Liver (tissue), 9 donors: Measurements from ENCODE around the gene SLC5A2. TPM values are rescaled to one million over a fixed set of nuclear protein-coding genes. Genes with fewer than 3 reads are reported as not detected.

Experiments
- DNase-seq: peaks from one replicate; pipeline ENCODE4 v3.0.0-alpha.2; 2017; ENCODE audit warnings: low spot score
- H3K27ac ChIP-seq, 2 donors: one replicate each; pipeline ENCODE4 v1.7.0; 2013; ENCODE audit warnings: inconsistent platforms in 2 of 2, low read length in 2 of 2, control low read depth in 1 of 2, low read depth in 1 of 2, mild to moderate bottlenecking in 1 of 2
- H3K27me3 ChIP-seq, 4 donors: one replicate each; pipeline versions ENCODE4 v1.6.1 to v1.7.0; 2013; ENCODE audit warnings: low read length in 3 of 4, inconsistent platforms in 1 of 4, mild to moderate bottlenecking in 1 of 4, moderate library complexity in 1 of 4; ENCODE audit not compliant: control insufficient read depth in 4 of 4, insufficient read depth in 4 of 4
- H3K36me3 ChIP-seq, 4 donors: one replicate each; pipeline versions ENCODE4 v1.6.1 to v1.7.0; 2013; ENCODE audit warnings: low read length in 3 of 4, mild to moderate bottlenecking in 3 of 4, low read depth in 1 of 4, moderate library complexity in 1 of 4; ENCODE audit not compliant: control insufficient read depth in 4 of 4, insufficient read depth in 3 of 4
- H3K4me1 ChIP-seq, 4 donors: one replicate each; pipeline versions ENCODE4 v1.6.1 to v1.7.0; 2013; ENCODE audit warnings: low read length in 3 of 4, mild to moderate bottlenecking in 3 of 4, moderate library complexity in 1 of 4; ENCODE audit not compliant: control insufficient read depth in 4 of 4, insufficient read depth in 4 of 4
- H3K4me3 ChIP-seq, 3 donors: one replicate each; pipeline versions ENCODE4 v1.6.1 to v1.7.0; 2013; ENCODE audit warnings: low read length in 3 of 3, control low read depth in 1 of 3, low read depth in 1 of 3, mild to moderate bottlenecking in 1 of 3
- H3K9ac ChIP-seq, 2 donors: one replicate each; pipeline ENCODE4 v1.7.0; 2013; ENCODE audit warnings: low read length in 2 of 2, mild to moderate bottlenecking in 2 of 2, moderate library complexity in 2 of 2, control low read depth in 1 of 2, low read depth in 1 of 2
- H3K9me3 ChIP-seq, 4 donors: one replicate each; pipeline versions ENCODE4 v1.6.1 to v1.7.0; 2013; ENCODE audit warnings: low read length in 3 of 4; ENCODE audit not compliant: control insufficient read depth in 4 of 4
- FOXA1 ChIP-seq: IDR thresholded peaks from 2 replicates; pipeline ENCODE4 v1.6.1; 2016; ENCODE audit warnings: antibody characterized with exemption
- FOXA2 ChIP-seq: IDR thresholded peaks from 2 replicates; pipeline ENCODE4 v1.6.1; 2016; ENCODE audit warnings: antibody characterized with exemption
- GABPA ChIP-seq, 2 donors: IDR thresholded peaks in 1 of 2; conservative IDR thresholded peaks in 1 of 2; 2 replicates each; pipeline ENCODE4 v1.6.1; 2016; ENCODE audit warnings: antibody characterized with exemption in 2 of 2, mild to moderate bottlenecking in 1 of 2, moderate library complexity in 1 of 2
- HNF4A ChIP-seq, 2 donors: conservative IDR thresholded peaks; 2 replicates each; pipeline ENCODE4 v1.6.1; 2016; ENCODE audit warnings: antibody characterized with exemption in 2 of 2, mild to moderate bottlenecking in 2 of 2
- HNF4G ChIP-seq: IDR thresholded peaks from 2 replicates; pipeline ENCODE4 v1.6.1; 2016; ENCODE audit warnings: antibody characterized with exemption
- JUND ChIP-seq, 2 donors: IDR thresholded peaks; 2 replicates each; pipeline ENCODE4 v1.6.1; 2016; ENCODE audit warnings: antibody characterized with exemption in 2 of 2
- NR2F2 ChIP-seq: IDR thresholded peaks from 2 replicates; pipeline ENCODE4 v1.6.1; 2016; ENCODE audit warnings: antibody characterized with exemption
- RXRA ChIP-seq, 2 donors: IDR thresholded peaks; 2 replicates each; pipeline ENCODE4 v1.6.1; 2017 to 2018; ENCODE audit warnings: antibody characterized with exemption in 2 of 2, mild to moderate bottlenecking in 1 of 2
- TAF1 ChIP-seq: conservative IDR thresholded peaks from 2 replicates; pipeline ENCODE4 v1.6.1; 2016; ENCODE audit warnings: antibody characterized with exemption, mild to moderate bottlenecking
- WGBS: extraction: QIAGEN DNeasy Blood & Tissue Kit; methylation state at CpG from one replicate; pipeline ENCODE4 v1.1.7; 2013; 5-methylcytosine and 5-hydroxymethylcytosine counted together
- polyA plus RNA-seq, 2 donors: library from polyadenylated mRNA; stranded (reverse) in 1 of 2; unstranded in 1 of 2; fragments of 200-250 nt in 1 of 2; fragments of >200 nt in 1 of 2; fragmentation: Nextera tagmentation in 1 of 2; extraction: Ambion mirVana in 1 of 2; gene quantifications; one replicate each; pipeline versions ENCODE4 v1.2.1 to v1.2.3, GENCODE V29; 2013 to 2015
- total RNA-seq, 2 donors: library from RNA; depleted of rRNA; stranded (reverse); fragments of >200 nt; gene quantifications; one replicate each; pipeline ENCODE4 v1.2.3, GENCODE V29; 2014
- TF ChIP-seq, protein P1 (sequence below): fragments of 150-350 bp; IDR thresholded peaks from 2 replicates; pipeline ENCODE4 v1.5.1; 2017; ENCODE audit warnings: improper control_type of control experiment, low read depth, low read length; ENCODE audit not compliant: missing input control
- TF ChIP-seq, protein P2 (sequence below): IDR thresholded peaks from 2 replicates; pipeline ENCODE4 v1.6.1; 2016; ENCODE audit warnings: antibody characterized with exemption
- TF ChIP-seq, protein P3 (sequence below): IDR thresholded peaks from 2 replicates; pipeline ENCODE4 v1.6.1; 2016; ENCODE audit warnings: antibody characterized with exemption
- donor health status: healthy.
- donor health status: healthy.
- donor health status: healthy.
- donor health status: healthy.
- donor health status: healthy.

Gene SLC5A2
- total and polyA plus RNA-seq, 4 donors: 0.14 to 8.1 (median 0.93) TPM; not detected in 1

DNA sequence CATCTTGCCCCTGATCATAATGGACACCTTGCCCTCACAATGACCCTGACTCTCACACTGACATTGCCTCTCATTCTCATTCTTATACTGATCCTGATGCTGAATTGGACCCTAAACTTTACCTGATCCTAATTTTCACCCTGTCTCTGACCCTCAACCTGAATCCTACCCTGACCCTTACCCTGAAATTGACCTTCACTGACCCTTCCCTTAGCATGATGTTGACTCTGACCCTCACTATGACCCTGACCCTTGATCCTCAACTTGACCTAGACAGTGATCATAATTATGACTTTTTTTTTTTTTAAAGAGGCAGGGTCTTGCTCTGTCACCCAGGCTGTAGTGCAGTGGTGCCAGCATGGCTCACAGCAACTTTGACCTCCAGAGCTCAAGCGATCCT, 48.2 kb downstream of the SLC5A2 start:
- H3K4me3 ChIP-seq: no peak overlapping the region
- no peak overlapping the region for H3K9ac ChIP-seq
- peaks cover 0 to 7% (median 2%) of the 10 kb centered on the region in 4 donors for H3K27me3 ChIP-seq
- no peak overlapping the region for H3K27ac ChIP-seq
- DNase-seq: no peak
- TF ChIP-seq FOXA2 (no peak), GABPA (IDR thresholded peaks at IDR 0.05 in 1 of 2, conservative IDR thresholded peaks at IDR 0.05 in 1 of 2) (no peak), NR2F2 (peak; percentile 34), HNF4A (conservative IDR thresholded peaks at IDR 0.05) (no peak)
- H3K4me1 ChIP-seq: no peaks in the 10 kb centered on the region
- 93% methylated on average over 1 of the region's 1 CpG for WGBS
- no peaks in the 10 kb centered on the region for H3K9me3 ChIP-seq
- H3K36me3 ChIP-seq: no peaks in the 10 kb centered on the region

DNA sequence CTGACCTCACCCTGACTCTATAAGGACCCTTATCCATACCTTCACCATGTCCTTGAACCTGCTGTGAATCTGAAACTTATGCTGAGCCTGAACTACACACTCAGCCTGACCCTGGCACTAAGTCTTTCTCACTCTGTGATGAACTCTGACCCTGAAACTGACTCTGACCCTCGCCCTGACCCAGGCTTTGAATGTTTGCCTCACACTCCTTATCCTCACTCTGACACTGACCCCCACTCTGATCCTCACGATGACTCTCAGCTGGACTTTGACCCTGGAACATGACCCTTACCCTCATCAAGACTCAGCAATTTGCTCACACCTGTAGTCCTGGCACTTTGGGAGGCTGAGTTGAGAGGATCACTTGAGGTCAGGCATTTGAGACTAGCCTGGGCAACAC, 49.2 kb downstream of the SLC5A2 start:
- WGBS: 29% methylated on average over 2 of the region's 2 CpGs
- Histone ChIP-seq H3K36me3 (no peaks in the 10 kb centered on the region), H3K27me3 (peaks cover 0 to 7% (median 2%) of the 10 kb centered on the region in 4 donors), H3K9me3 (peaks cover 0 to 1% (median 0%) of the 10 kb centered on the region in 4 donors), H3K27ac (no peak overlapping the region), H3K4me1 (no peaks in the 10 kb centered on the region), H3K4me3 (no peak overlapping the region), H3K9ac (no peak overlapping the region)
- peak in 1 of 2 donors; percentile 12 for TF ChIP-seq RXRA (IDR thresholded peaks at IDR 0.05)
- no peak for TF ChIP-seq HNF4G
- TF ChIP-seq HNF4A (conservative IDR thresholded peaks at IDR 0.05): peak in 1 of 2 donors; percentile 50
- TF ChIP-seq, protein P1, sequence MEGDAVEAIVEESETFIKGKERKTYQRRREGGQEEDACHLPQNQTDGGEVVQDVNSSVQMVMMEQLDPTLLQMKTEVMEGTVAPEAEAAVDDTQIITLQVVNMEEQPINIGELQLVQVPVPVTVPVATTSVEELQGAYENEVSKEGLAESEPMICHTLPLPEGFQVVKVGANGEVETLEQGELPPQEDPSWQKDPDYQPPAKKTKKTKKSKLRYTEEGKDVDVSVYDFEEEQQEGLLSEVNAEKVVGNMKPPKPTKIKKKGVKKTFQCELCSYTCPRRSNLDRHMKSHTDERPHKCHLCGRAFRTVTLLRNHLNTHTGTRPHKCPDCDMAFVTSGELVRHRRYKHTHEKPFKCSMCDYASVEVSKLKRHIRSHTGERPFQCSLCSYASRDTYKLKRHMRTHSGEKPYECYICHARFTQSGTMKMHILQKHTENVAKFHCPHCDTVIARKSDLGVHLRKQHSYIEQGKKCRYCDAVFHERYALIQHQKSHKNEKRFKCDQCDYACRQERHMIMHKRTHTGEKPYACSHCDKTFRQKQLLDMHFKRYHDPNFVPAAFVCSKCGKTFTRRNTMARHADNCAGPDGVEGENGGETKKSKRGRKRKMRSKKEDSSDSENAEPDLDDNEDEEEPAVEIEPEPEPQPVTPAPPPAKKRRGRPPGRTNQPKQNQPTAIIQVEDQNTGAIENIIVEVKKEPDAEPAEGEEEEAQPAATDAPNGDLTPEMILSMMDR: no peak
- TF ChIP-seq, protein P2, sequence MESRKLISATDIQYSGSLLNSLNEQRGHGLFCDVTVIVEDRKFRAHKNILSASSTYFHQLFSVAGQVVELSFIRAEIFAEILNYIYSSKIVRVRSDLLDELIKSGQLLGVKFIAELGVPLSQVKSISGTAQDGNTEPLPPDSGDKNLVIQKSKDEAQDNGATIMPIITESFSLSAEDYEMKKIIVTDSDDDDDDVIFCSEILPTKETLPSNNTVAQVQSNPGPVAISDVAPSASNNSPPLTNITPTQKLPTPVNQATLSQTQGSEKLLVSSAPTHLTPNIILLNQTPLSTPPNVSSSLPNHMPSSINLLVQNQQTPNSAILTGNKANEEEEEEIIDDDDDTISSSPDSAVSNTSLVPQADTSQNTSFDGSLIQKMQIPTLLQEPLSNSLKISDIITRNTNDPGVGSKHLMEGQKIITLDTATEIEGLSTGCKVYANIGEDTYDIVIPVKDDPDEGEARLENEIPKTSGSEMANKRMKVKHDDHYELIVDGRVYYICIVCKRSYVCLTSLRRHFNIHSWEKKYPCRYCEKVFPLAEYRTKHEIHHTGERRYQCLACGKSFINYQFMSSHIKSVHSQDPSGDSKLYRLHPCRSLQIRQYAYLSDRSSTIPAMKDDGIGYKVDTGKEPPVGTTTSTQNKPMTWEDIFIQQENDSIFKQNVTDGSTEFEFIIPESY: no peak
- no peak for TF ChIP-seq FOXA1
- TF ChIP-seq TAF1: no peak
- no peak for TF ChIP-seq FOXA2
- TF ChIP-seq JUND (IDR thresholded peaks at IDR 0.05): no peak
- TF ChIP-seq, protein P3, sequence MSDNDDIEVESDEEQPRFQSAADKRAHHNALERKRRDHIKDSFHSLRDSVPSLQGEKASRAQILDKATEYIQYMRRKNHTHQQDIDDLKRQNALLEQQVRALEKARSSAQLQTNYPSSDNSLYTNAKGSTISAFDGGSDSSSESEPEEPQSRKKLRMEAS: no peak
- DNase-seq: no peak

DNA sequence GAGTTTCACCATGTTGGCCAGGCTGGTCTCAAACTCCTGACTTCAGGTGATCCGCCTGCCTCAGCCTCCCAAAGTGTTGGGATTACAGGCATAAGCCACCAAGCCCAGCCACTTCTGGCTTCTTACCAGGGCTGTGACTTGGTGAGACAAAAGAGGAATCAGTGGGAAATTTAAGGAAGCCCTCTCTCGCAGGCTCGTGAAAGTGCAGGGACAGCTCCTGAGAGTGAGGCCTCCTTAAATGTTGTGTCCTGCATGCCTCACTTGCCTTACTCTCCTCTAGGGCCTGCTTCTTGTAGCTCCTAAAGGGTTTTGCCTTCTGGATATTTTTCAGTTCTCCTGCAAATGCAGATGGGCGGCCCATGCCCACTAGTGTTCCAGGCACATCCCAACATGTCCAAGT, 50.0 kb downstream of the SLC5A2 start:
- 84% methylated on average over 4 of the region's 4 CpGs for WGBS
- Histone ChIP-seq H3K27me3 (peaks cover 0 to 6% (median 4%) of the 10 kb centered on the region in 4 donors), H3K4me3 (no peak overlapping the region), H3K4me1 (no peaks in the 10 kb centered on the region), H3K9me3 (peaks cover 0 to 3% (median 0%) of the 10 kb centered on the region in 4 donors), H3K9ac (no peak overlapping the region), H3K27ac (no peak overlapping the region), H3K36me3 (no peaks in the 10 kb centered on the region)
- no peak for DNase-seq
- TF ChIP-seq NR2F2: no peak
